Lower leg skin (tissue), 4 donors: ENCODE measurements around the gene IQSEC3. TPM values are rescaled to one million over a fixed set of nuclear protein-coding genes. Genes with fewer than 3 reads are reported as not detected.
"Not testable (repeated sequence)": the region's sequence is repeated elsewhere in the genome, so short reads cannot be mapped to it uniquely, and the experiment has no call there.

Experiments
- DNase-seq, 2 donors: peaks; one replicate each; pipeline ENCODE4 v3.0.0-alpha.2; 2019; ENCODE audit warnings: low spot score in 2 of 2
- H3K4me3 ChIP-seq: fragments of 200-600 bp; sonication (generic); 2 replicates; pipeline ENCODE4 v1.5.1; 2017; ENCODE audit warnings: mild to moderate bottlenecking, low read depth; ENCODE audit not compliant: poor library complexity, severe bottlenecking
- POLR2A ChIP-seq, 2 donors: fragments of 450-650 bp; IDR thresholded peaks; one replicate each; pipeline ENCODE4 v1.6.1; 2016 to 2017; ENCODE audit warnings: antibody characterized with exemption in 2 of 2, mild to moderate bottlenecking in 1 of 2, moderate library complexity in 1 of 2
- WGBS, 2 donors: methylation state at CpG; one replicate each; pipeline ENCODE4 v1.1.5; 2018; 5-methylcytosine and 5-hydroxymethylcytosine counted together
- intact Hi-C: fragments of 100-400 bp; cut with DNase I; formaldehyde crosslinking; loops from one replicate; pipeline ENCODE4 v1.15.0; 2023; ENCODE audit warnings: low total_unique reads
- total RNA-seq, 4 donors: library from RNA; depleted of rRNA; stranded (reverse); fragments of >200 nt; gene quantifications; one replicate each; pipeline ENCODE4 v1.1.0, GENCODE V29; 2016
- TF ChIP-seq, protein P1 (sequence below), 3 donors: fragments of 450-650 bp; IDR thresholded peaks; one replicate each; pipeline ENCODE4 v1.5.1; 2016; ENCODE audit warnings: antibody characterized with exemption in 3 of 3, mild to moderate bottlenecking in 3 of 3, moderate library complexity in 2 of 3

Gene IQSEC3
- total RNA-seq, 4 donors from 2014 or later: 0.04 to 0.10 (median 0.05) TPM; not detected in 1

DNA sequence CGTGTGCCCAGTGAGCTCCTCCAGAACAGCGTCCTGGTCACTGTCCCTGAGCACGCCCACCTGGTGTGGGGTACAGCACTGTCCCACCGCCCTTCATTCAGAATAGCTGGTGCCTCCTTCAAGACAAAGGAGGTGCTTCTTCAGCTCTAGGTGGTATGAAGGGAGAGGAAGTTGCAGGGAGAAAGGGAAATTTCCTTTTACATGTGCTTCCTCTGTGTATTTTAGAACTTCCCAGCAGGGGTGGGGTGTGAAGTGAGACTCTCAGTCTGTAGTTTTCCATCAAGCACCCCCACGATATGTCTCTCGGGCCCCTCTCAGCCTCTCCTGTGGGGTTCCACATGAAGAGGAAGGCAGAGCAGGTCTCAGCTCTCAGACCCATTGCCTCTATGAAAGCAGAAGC lies 148.5 kb downstream of the IQSEC3 start:
- no peak overlapping the region for H3K4me3 ChIP-seq
- WGBS, 2 donors: 86 to 92% methylated on average over 6 of the region's 6 CpGs
- TF ChIP-seq, protein P1, sequence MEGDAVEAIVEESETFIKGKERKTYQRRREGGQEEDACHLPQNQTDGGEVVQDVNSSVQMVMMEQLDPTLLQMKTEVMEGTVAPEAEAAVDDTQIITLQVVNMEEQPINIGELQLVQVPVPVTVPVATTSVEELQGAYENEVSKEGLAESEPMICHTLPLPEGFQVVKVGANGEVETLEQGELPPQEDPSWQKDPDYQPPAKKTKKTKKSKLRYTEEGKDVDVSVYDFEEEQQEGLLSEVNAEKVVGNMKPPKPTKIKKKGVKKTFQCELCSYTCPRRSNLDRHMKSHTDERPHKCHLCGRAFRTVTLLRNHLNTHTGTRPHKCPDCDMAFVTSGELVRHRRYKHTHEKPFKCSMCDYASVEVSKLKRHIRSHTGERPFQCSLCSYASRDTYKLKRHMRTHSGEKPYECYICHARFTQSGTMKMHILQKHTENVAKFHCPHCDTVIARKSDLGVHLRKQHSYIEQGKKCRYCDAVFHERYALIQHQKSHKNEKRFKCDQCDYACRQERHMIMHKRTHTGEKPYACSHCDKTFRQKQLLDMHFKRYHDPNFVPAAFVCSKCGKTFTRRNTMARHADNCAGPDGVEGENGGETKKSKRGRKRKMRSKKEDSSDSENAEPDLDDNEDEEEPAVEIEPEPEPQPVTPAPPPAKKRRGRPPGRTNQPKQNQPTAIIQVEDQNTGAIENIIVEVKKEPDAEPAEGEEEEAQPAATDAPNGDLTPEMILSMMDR (IDR thresholded peaks at IDR 0.05): no peak
- TF ChIP-seq POLR2A (IDR thresholded peaks at IDR 0.05): no peak
- intact Hi-C loops: no loop called here
- DNase-seq: no peak

DNA sequence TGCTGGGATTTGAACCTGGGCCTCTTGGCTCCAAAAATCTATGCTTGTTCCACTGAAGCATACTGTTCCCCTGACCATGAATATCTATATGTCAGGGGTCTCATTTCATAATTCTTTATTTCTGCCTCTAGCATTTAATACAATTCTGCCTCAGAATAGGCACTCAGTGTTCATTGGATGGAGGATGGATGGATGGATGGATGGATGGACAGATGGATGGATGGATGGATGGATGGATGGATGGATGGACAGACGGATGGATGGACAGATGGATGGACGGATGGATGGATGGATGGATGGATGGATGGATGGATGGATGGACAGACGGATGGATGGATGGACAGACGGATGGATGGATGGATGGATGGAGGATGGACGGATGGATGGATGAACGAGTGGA lies 150.5 kb downstream of the IQSEC3 start:
- H3K4me3 ChIP-seq, DNase-seq, intact Hi-C loops: not testable (repeated sequence)
- WGBS, 2 donors: 74 to 80% methylated on average over 6 of the region's 6 CpGs

DNA sequence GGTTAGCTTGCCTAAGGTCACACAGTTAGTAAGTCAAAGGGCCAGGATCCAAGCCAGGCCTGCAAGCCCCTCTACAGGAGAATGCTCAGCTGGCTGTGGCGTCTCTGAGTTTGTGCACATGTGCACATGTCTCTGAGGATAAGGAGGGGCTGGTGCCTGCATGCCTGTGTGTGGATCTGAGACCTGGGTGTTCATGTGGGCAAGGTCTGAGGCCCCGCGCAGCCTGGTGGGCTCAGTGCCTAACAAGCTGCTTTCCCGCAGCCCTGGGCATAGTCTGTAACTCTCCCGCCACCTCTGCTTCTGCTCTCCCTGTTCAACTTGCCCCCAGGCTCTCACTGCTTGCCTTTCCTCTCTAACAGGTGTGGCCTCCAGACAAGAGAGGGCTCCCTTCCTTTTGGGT lies 151.7 kb downstream of the IQSEC3 start:
- 49 to 63% methylated on average over 4 to 5 of the region's 5 CpGs for WGBS, 2 donors
- DNase-seq: no peak
- no peak overlapping the region for H3K4me3 ChIP-seq
- intact Hi-C loops: no loop called here
- no peak for TF ChIP-seq POLR2A (IDR thresholded peaks at IDR 0.05)
- TF ChIP-seq, protein P1 (IDR thresholded peaks at IDR 0.05): no peak

DNA sequence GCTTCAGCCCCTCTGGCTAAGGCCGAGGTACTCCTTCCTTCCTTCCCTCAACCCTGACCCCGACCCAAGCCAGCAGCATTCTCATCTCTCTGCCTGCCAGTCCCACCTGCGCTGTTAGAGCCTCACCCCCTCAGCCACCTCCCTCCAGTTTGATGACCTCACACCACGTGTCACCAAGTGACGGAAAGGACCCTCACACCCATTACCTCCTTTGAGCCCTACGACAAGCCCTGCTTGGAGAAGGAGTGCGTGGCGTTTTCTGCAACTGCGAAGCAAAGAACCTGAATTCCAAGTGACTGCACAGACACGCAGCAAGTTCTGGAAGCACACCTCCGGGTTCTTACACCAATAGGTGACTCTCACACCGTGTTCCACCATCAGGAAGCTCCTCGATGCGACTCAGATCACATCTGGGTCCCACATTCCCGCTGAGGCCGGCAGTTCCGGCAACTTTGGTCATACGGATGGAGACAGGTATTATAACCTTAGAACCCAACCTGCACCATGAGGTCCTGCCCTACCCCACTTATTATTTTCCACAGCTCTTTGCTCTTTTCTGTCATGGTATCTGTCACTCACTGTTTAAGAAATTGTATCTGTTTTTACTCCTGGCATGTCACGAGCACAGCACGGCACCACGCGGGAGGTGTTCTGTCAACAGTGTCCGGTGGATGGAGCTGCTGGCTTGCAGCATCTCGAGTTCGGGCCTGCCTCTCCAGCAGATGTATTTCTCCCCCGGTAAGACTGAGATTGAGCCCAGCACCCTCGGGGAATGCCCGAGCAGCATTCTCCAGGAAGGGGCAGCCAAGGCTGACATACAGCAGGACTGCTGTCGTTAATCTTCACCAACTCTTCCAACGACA lies 152.4 kb downstream of the IQSEC3 start:
- no peak for DNase-seq
- TF ChIP-seq, protein P1 (IDR thresholded peaks at IDR 0.05): no peak
- no peak for TF ChIP-seq POLR2A (IDR thresholded peaks at IDR 0.05)
- 61 to 64% methylated on average over 29 to 30 of the region's 30 CpGs for WGBS, 2 donors
- H3K4me3 ChIP-seq: no peak overlapping the region
- intact Hi-C loops: no loop called here

DNA sequence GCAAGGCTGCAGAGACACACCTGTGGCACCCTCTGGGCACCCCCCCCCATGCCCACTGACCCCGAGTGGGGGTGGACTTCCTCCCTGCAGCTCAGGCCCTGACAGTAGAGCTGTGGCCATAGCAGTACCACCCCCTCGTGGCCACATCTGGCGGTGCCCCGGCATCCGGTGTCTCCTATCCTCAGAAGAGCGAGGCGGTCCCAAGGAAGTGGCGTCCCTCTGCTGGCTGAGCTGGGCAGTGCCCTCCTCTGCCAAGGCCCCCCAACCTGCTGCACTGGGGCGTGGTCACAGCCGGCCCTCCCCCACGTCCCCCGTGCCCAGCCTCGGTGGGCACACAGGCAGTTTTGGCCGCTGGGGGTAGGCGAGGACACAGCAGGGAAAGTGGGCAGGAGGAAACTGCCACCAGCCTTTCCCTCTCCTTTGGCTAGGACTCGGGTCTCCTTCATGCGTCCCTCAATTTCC lies 153.4 kb downstream of the IQSEC3 start:
- WGBS, 2 donors: 30 to 36% methylated on average over 14 to 16 of the region's 17 CpGs

DNA sequence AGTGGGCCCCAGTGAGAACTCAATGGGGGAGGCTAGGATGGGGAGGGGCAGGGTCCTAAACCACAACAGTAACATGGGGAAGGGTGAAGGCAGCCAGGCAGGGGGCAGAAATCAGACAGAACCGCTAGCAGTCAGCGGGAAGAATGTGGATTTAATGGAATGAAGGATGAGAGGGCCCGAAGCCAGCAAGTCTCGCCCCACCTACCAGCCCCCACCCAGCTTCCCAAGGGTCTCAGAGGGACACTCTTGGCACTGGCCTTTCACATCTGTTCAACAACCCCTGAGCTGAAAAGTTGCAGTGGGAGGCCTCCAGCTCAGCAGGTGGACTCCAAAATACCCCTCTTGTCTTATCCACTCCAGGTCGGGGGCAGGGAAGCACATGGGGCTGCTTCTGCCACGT lies 153.9 kb downstream of the IQSEC3 start:
- WGBS, 2 donors: 50 to 73% methylated on average over 6 of the region's 6 CpGs
- no peak for DNase-seq
- no peak overlapping the region for H3K4me3 ChIP-seq
- no peak for TF ChIP-seq POLR2A (IDR thresholded peaks at IDR 0.05)
- TF ChIP-seq, protein P1 (IDR thresholded peaks at IDR 0.05): no peak
- intact Hi-C loops: no loop called here

More for the DNA sequence above, 153.4 kb downstream of the IQSEC3 start:
- DNase-seq: peak; percentile 46 to 92
- intact Hi-C loops: no loop called here
- no peak overlapping the region for H3K4me3 ChIP-seq
- TF ChIP-seq, protein P1 (IDR thresholded peaks at IDR 0.05): no peak
- no peak for TF ChIP-seq POLR2A (IDR thresholded peaks at IDR 0.05)
